H9 (cell line): Measurements from ENCODE around the gene RUSF1. TPM values are rescaled to one million over a fixed set of nuclear protein-coding genes. Genes with fewer than 3 reads are reported as not detected.

Experiments used
- DNase-seq: peaks from one replicate; pipeline ENCODE4 v3.0.0-alpha.2; 2017
- H2AFZ ChIP-seq: one replicate; pipeline ENCODE4 v1.6.1; 2013; ENCODE audit warnings: mild to moderate bottlenecking, low read length, control low read depth, moderate library complexity
- H2AK5ac ChIP-seq: 2 replicates; pipeline ENCODE4 v1.6.1; 2013; ENCODE audit warnings: low read length, control low read depth, mixed read lengths; ENCODE audit not compliant: insufficient read length
- H2BK120ac ChIP-seq: one replicate; pipeline ENCODE4 v1.6.1; 2013; ENCODE audit warnings: low read depth, mild to moderate bottlenecking, low read length, control low read depth, inconsistent platforms; ENCODE audit not compliant: poor library complexity, severe bottlenecking
- H2BK12ac ChIP-seq: 2 replicates; pipeline ENCODE4 v1.6.1; 2013; ENCODE audit warnings: low read length, control low read depth, mixed read lengths, low read depth; ENCODE audit not compliant: insufficient read length
- H2BK15ac ChIP-seq: 2 replicates; pipeline ENCODE4 v1.6.1; 2013; ENCODE audit warnings: low read depth, low read length, control low read depth
- H2BK20ac ChIP-seq: one replicate; pipeline ENCODE4 v1.6.1; 2013; ENCODE audit warnings: low read depth, mild to moderate bottlenecking, low read length, control low read depth, inconsistent platforms; ENCODE audit not compliant: poor library complexity, severe bottlenecking
- H2BK5ac ChIP-seq: 2 replicates; pipeline ENCODE4 v1.6.1; 2013; ENCODE audit warnings: low read length, control low read depth, mixed read lengths; ENCODE audit not compliant: insufficient read length
- H3K14ac ChIP-seq: 2 replicates; pipeline ENCODE4 v1.6.1; 2013; ENCODE audit warnings: low read length, control low read depth; ENCODE audit not compliant: insufficient read depth
- H3K18ac ChIP-seq: 2 replicates; pipeline ENCODE4 v1.6.1; 2013; ENCODE audit warnings: low read depth, mild to moderate bottlenecking, mixed read lengths, low read length, control low read depth; ENCODE audit not compliant: insufficient read length
- H3K23ac ChIP-seq: 2 replicates; pipeline ENCODE4 v1.6.1; 2013; ENCODE audit warnings: low read length, control low read depth, mixed read lengths, low read depth; ENCODE audit not compliant: insufficient read length
- H3K23me2 ChIP-seq: 2 replicates; pipeline ENCODE4 v1.6.1; 2013; ENCODE audit warnings: low read depth, mild to moderate bottlenecking, mixed read lengths, low read length, control low read depth; ENCODE audit not compliant: insufficient read length, poor library complexity, severe bottlenecking
- H3K27ac ChIP-seq: 2 replicates; pipeline ENCODE4 v1.5.1; 2013; ENCODE audit warnings: low read length, control low read depth, mixed read lengths, low read depth; ENCODE audit not compliant: insufficient read length
- H3K27me3 ChIP-seq: 2 replicates; pipeline ENCODE4 v1.6.1; 2013; ENCODE audit warnings: low read length, control low read depth, inconsistent platforms; ENCODE audit not compliant: insufficient read depth
- H3K4ac ChIP-seq: 2 replicates; pipeline ENCODE4 v1.6.1; 2013; ENCODE audit warnings: low read depth, mild to moderate bottlenecking, control low read depth, inconsistent platforms, low read length, moderate library complexity
- H3K4me1 ChIP-seq: 2 replicates; pipeline ENCODE4 v1.6.1; 2013; ENCODE audit warnings: low read length, control low read depth, inconsistent platforms; ENCODE audit not compliant: insufficient read depth
- H3K4me2 ChIP-seq: 2 replicates; pipeline ENCODE4 v1.6.1; 2013; ENCODE audit warnings: low read length, control low read depth, mixed read lengths; ENCODE audit not compliant: insufficient read length, insufficient read depth
- H3K56ac ChIP-seq: 2 replicates; pipeline ENCODE4 v1.6.1; 2013; ENCODE audit warnings: low read depth, mild to moderate bottlenecking, mixed read lengths, low read length, control low read depth; ENCODE audit not compliant: insufficient read length
- H3K79me1 ChIP-seq: 2 replicates; pipeline ENCODE4 v1.6.1; 2013; ENCODE audit warnings: low read depth, mild to moderate bottlenecking, moderate library complexity, low read length, control low read depth, inconsistent platforms; ENCODE audit not compliant: insufficient read depth, poor library complexity, severe bottlenecking
- H3K79me2 ChIP-seq: 2 replicates; pipeline ENCODE4 v1.6.1; 2013; ENCODE audit warnings: low read length, control low read depth, inconsistent platforms; ENCODE audit not compliant: insufficient read depth
- H3K9ac ChIP-seq: 2 replicates; pipeline ENCODE4 v1.6.1; 2013; ENCODE audit warnings: low read length, control low read depth, mixed read lengths; ENCODE audit not compliant: insufficient read length; ENCODE audit errors: extremely low read depth
- H3K9me3 ChIP-seq: one replicate; pipeline ENCODE4 v1.6.1; 2013; ENCODE audit warnings: low read depth, low read length, inconsistent platforms; ENCODE audit not compliant: control insufficient read depth
- H3T11ph ChIP-seq: one replicate; pipeline ENCODE4 v1.6.1; 2013; ENCODE audit warnings: mild to moderate bottlenecking, low read length, control low read depth, inconsistent platforms
- H4K20me1 ChIP-seq: one replicate; pipeline ENCODE4 v1.6.1; 2013; ENCODE audit not compliant: control insufficient read depth, insufficient read length, insufficient read depth
- H4K5ac ChIP-seq: 2 replicates; pipeline ENCODE4 v1.6.1; 2013; ENCODE audit warnings: low read depth, mild to moderate bottlenecking, mixed read lengths, low read length, control low read depth; ENCODE audit not compliant: insufficient read length
- H4K8ac ChIP-seq: replicated peaks from 2 replicates; pipeline ENCODE4 v1.6.1; 2013; ENCODE audit warnings: low read length, control low read depth, mixed read lengths, low read depth; ENCODE audit not compliant: insufficient read length
- H4K91ac ChIP-seq: 2 replicates; pipeline ENCODE4 v1.6.1; 2013; ENCODE audit warnings: low read depth, mild to moderate bottlenecking, moderate library complexity, mixed read lengths, low read length, control low read depth; ENCODE audit not compliant: insufficient read length
- H3K27ac Mint-ChIP-seq, 3 experiments: 2 replicates in 2 of 3; 3 replicates in 1 of 3; pipeline ENCODE4 v1.8.0; 2020 to 2021; ENCODE audit warnings: mixed read lengths in 3 of 3, mild to moderate bottlenecking in 1 of 3, moderate library complexity in 1 of 3
- H3K27me3 Mint-ChIP-seq: 2 replicates; pipeline ENCODE4 v1.8.0; 2021; ENCODE audit warnings: low read depth, mild to moderate bottlenecking, moderate library complexity, mixed read lengths
- H3K36me3 Mint-ChIP-seq, 3 experiments: 2 replicates in 2 of 3; 3 replicates in 1 of 3; pipeline ENCODE4 v1.8.0; 2020 to 2021; ENCODE audit warnings: low read depth in 3 of 3, mixed read lengths in 3 of 3; ENCODE audit not compliant: insufficient read depth in 1 of 3
- H3K4me1 Mint-ChIP-seq, 2 experiments: 2 replicates each; pipeline ENCODE4 v1.8.0; 2020; ENCODE audit warnings: mixed read lengths in 2 of 2
- H3K4me3 Mint-ChIP-seq, 2 experiments: 2 replicates in 1 of 2; 3 replicates in 1 of 2; pipeline ENCODE4 v1.8.0; 2020 to 2021; ENCODE audit warnings: mild to moderate bottlenecking in 2 of 2, mixed read lengths in 2 of 2, moderate library complexity in 1 of 2
- H3K9me3 Mint-ChIP-seq, 2 experiments: 2 replicates in 1 of 2; 3 replicates in 1 of 2; pipeline ENCODE4 v1.8.0; 2020; ENCODE audit warnings: mild to moderate bottlenecking in 2 of 2, mixed read lengths in 2 of 2, moderate library complexity in 1 of 2
- WGBS: extraction: QIAGEN DNeasy Blood & Tissue Kit; methylation state at CpG from one replicate; pipeline ENCODE4 v1.1.7; 2013; ENCODE audit warnings: missing lambda C conversion rate, low lambda C conversion rate, mixed read lengths; ENCODE audit not compliant: insufficient read length; ENCODE audit errors: extremely low coverage; 5-methylcytosine and 5-hydroxymethylcytosine counted together
- total RNA-seq: library from RNA; stranded (reverse); gene quantifications from 2 replicates; pipeline ENCODE4 v1.2.1, GENCODE V29; 2021
- TF ChIP-seq, protein P1 (sequence below): fragments of 200-600 bp; sonication (generic); conservative IDR thresholded peaks from 3 replicates; pipeline ENCODE4 v1.8.0; 2021; ENCODE audit warnings: antibody characterized with exemption, mild to moderate bottlenecking

Gene RUSF1
- total RNA-seq, 1 experiment from 2014 or later = 33.4 TPM

DNA sequence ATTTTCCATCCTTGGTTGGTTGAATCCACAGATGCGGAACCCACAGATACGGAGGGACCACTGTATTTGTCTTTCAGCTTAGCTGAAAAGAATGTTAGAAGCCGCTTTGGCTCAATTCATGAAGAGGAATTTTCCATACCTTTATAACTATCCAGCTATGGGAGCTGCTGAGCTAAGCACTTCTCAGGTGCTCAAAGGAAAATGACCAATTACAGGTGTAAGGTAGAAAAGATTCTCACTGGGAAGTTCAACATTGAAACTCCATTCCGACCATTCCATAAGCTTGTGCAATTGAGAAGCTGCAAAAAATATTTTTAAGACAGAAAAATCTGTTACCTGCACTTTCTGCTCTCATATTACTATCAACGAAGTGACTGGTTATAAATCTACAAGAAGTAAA, 22.2 kb upstream of the RUSF1 start:
- no peak overlapping the region for H2AFZ ChIP-seq
- no peak overlapping the region for H2AK5ac ChIP-seq
- H3K4me2 ChIP-seq = peak overlapping the region; percentile 79
- H3T11ph ChIP-seq = no peak overlapping the region
- H3K27ac ChIP-seq = no peak overlapping the region
- H3K9ac ChIP-seq = no peak overlapping the region
- peaks cover 18% of the 10 kb centered on the region for H3K23me2 ChIP-seq
- no peaks in the 10 kb centered on the region for H3K9me3 ChIP-seq
- H3K79me1 ChIP-seq = no peaks in the 10 kb centered on the region
- no peak overlapping the region for H3K18ac ChIP-seq
- Mint-ChIP-seq H3K27me3 (peaks cover 25% of the 10 kb centered on the region), H3K9me3 (peaks cover 0 to 3% of the 10 kb centered on the region in 2 experiments; a peak in 1 of 5 replicates), H3K36me3 (no peaks in the 10 kb centered on the region; a peak in 1 of 7 replicates), H3K27ac (no peak overlapping the region), H3K4me1 (peaks cover 18 to 24% of the 10 kb centered on the region in 2 experiments), H3K4me3 (peak overlapping the region; percentile 64 to 83; a peak in 3 of 5 replicates)
- no peak for DNase-seq
- no peak overlapping the region for H2BK12ac ChIP-seq
- no peak overlapping the region for H2BK120ac ChIP-seq
- no peak overlapping the region for H3K14ac ChIP-seq
- peaks cover 10% of the 10 kb centered on the region; the same call in 1 of the 2 replicates for H3K27me3 ChIP-seq
- WGBS = no CpG with 5 or more reads among the region's 5 CpGs
- no peak overlapping the region for H2BK15ac ChIP-seq
- no peaks in the 10 kb centered on the region for H3K79me2 ChIP-seq
- H4K91ac ChIP-seq = no peak overlapping the region
- no peak overlapping the region for H4K5ac ChIP-seq
- TF ChIP-seq, protein P1, sequence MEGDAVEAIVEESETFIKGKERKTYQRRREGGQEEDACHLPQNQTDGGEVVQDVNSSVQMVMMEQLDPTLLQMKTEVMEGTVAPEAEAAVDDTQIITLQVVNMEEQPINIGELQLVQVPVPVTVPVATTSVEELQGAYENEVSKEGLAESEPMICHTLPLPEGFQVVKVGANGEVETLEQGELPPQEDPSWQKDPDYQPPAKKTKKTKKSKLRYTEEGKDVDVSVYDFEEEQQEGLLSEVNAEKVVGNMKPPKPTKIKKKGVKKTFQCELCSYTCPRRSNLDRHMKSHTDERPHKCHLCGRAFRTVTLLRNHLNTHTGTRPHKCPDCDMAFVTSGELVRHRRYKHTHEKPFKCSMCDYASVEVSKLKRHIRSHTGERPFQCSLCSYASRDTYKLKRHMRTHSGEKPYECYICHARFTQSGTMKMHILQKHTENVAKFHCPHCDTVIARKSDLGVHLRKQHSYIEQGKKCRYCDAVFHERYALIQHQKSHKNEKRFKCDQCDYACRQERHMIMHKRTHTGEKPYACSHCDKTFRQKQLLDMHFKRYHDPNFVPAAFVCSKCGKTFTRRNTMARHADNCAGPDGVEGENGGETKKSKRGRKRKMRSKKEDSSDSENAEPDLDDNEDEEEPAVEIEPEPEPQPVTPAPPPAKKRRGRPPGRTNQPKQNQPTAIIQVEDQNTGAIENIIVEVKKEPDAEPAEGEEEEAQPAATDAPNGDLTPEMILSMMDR = no peak
- H3K23ac ChIP-seq = no peak overlapping the region
- H4K20me1 ChIP-seq = no peaks in the 10 kb centered on the region
- H2BK20ac ChIP-seq = no peak overlapping the region
- peaks cover 9% of the 10 kb centered on the region; the same call in 1 of the 2 replicates for H3K4me1 ChIP-seq
- H3K4ac ChIP-seq = no peak overlapping the region
- no peak overlapping the region for H3K56ac ChIP-seq
- no peak overlapping the region for H4K8ac ChIP-seq
- no peak overlapping the region for H2BK5ac ChIP-seq
